ENCODE data around the gene FRZB.

FRZB gene

DNA sequence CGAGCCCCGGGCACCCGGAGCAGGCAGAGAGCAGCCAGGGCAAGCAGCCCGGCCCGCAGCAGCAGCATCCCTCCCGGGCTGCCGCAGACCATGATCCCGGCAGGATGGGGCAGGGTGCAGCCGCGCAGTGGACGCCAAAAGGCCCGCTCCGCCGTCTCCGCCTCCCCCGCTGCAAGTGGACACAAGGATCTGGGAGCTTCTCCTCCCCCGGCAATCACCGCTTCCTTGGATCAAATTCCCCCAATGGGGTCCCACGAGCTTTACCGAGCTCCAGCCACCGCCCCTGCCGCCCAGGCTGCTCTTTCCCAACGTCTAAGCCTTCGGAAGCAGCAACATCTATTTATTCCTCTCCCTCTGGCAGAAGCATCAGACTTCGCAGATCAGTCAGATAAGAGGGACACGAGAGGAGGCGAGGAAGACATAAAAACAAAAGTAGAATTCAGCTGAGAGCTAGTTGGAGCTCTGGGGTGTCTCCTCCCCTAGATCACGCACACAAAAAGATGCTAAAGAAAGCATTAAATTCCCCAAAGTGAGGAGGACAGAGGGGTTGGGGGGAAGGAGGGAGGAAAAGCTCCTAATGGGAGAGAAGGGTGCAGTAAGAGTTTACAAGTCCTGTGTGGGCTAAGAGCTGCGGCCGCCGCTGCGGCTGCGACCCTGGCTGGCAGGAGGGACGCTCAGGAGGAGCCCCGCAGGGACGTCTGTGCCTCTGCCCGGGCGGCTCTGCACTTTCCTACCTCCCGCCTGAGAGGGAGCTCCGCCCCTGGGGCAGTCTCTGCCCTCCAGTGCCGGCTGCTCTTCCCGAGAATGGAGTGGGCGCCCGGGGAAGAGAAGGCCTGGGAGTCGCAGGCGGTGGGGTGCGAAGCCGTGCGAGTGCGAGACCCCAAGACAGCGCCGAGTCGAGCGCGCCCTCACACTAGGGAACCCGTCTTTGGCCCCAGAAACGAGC, at the start of gene FRZB:
Gene FRZB, minus strand, starts transcription at position 177 of the 946 bp plus-strand sequence. Its CDS starts 85 bp downstream, at position 92.
- DNase-seq (ENCODE audit: low read depth): peak; percentile 69
- peak within 1 kb of the TSS; percentile 43 for H3K4me3 ChIP-seq (replicated peaks; ENCODE audit: low read depth, low read length)
- TF ChIP-seq CTCF (IDR thresholded peaks at IDR 0.05; ENCODE audit: low read length, missing control alignments): no peak

GRCh38 chr2:182915369-182916326, 49.2 kb upstream of the FRZB start:
- TF ChIP-seq CTCF (IDR thresholded peaks at IDR 0.05; ENCODE audit: low read length, missing control alignments): no peak
- H3K4me3 ChIP-seq (replicated peaks; ENCODE audit: low read depth, low read length): no peak overlapping the region
- peak; percentile 61 for DNase-seq (ENCODE audit: low read depth)

GRCh38 chr2:182914852-182915251, 48.4 kb upstream of the FRZB start:
- DNase-seq (ENCODE audit: low read depth): no peak
- no peak for TF ChIP-seq CTCF (IDR thresholded peaks at IDR 0.05; ENCODE audit: low read length, missing control alignments)

DNA sequence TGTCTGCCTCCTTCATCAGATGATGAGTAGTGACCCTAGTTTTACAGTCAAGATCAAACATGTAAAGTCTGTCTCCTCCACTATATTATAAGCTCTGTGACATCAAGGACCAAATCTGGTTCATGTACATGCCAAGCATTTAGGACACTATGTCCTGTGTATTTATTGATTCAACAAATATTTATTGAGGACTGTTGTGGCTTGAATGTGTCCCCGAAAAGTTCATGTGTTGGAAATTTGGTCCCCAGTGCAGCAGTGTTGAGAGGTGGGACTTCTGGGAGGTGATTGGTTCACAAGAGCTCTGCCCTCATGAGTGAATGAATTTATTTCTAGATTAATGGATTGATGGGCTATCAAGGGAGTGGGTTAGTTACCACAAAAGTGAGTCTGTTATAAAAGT, 46.6 kb upstream of the FRZB start:
- H3K4me3 ChIP-seq (replicated peaks; ENCODE audit: low read depth, low read length): no peak overlapping the region
- DNase-seq (ENCODE audit: low read depth): no peak
- TF ChIP-seq CTCF (IDR thresholded peaks at IDR 0.05; ENCODE audit: low read length, missing control alignments): no peak

More at GRCh38 chr2:182914852-182915251, 48.4 kb upstream of the FRZB start:
- H3K4me3 ChIP-seq (replicated peaks; ENCODE audit: low read depth, low read length): no peak overlapping the region

GRCh38 chr2:182912518-182912915, 46.1 kb upstream of the FRZB start:
- no peak overlapping the region for H3K4me3 ChIP-seq (replicated peaks; ENCODE audit: low read depth, low read length)
- no peak for DNase-seq (ENCODE audit: low read depth)
- TF ChIP-seq CTCF (IDR thresholded peaks at IDR 0.05; ENCODE audit: low read length, missing control alignments): no peak

DNA sequence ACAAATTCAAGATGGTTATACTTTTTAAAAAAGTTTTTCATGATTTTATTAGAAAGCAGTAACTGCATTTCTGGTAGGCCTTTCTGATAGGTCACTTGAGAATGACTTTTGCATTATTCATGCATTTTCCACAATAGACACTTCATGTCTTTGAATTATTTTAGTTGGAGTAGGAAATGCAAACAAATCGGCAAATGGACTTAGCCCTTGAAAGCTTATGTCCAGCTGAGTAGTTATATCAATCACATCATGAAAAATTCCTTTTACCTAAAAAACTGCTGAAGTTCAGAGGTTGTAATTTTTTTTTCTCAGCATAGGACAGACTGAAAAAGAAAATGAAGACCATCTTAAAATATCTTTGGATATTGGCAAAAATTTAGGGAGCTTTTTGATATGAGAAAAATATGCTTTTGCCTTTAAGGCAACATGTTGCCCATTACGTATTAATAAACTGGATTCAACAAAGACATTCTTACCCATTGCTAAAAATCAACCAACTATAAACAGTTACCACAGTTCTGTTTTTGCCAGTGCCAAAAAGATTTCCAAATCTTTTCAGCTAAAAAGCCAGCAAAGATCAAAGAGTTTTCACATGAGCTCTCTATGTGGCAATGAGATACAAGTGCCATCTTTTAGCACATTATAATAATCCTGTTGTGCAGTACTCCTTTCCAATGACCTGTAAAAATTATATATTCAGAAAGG, 45.5 kb upstream of the FRZB start:
- no peak for DNase-seq (ENCODE audit: low read depth)
- no peak for TF ChIP-seq CTCF (IDR thresholded peaks at IDR 0.05; ENCODE audit: low read length, missing control alignments)
- H3K4me3 ChIP-seq (replicated peaks; ENCODE audit: low read depth, low read length): no peak overlapping the region

Measured in fibroblast of pulmonary artery (primary cell).